A673 (cell line): ENCODE measurements around the gene GPATCH3. TPM values are rescaled to one million over a fixed set of nuclear protein-coding genes. Genes with fewer than 3 reads are reported as not detected.

Experiments used
- BruUV-seq: library from RNA; stranded (reverse); fragments of 400-500 nt; replicated peaks from 2 replicates; lab custom pipeline; 2021; lab: Mats Ljungman, UMichigan
- CTCF ChIA-PET: fragments of 300-600 bp; sonication (Branson Sonifier 250); formaldehyde crosslinking; loops from one replicate; lab custom pipeline; 2022; ENCODE audit warnings: antibody characterized with exemption; lab: Charles Lee
- POLR2A ChIA-PET: fragments of 300-600 bp; sonication (Branson Sonifier 250); formaldehyde crosslinking; loops from one replicate; lab custom pipeline; 2022; ENCODE audit warnings: antibody characterized with exemption; ENCODE audit not compliant: low non-redundant PET; lab: Charles Lee
- DNase-seq: peaks from one replicate; pipeline ENCODE4 v3.0.0-alpha.2; 2015; ENCODE audit warnings: low spot score
- H3K27ac ChIP-seq: fragments of 200-600 bp; sonication (generic); 2 replicates; pipeline ENCODE4 v1.5.1; 2016; ENCODE audit warnings: mixed run types, low read depth, mild to moderate bottlenecking, mixed read lengths, antibody characterized with exemption, low read length; ENCODE audit not compliant: poor library complexity, severe bottlenecking
- H3K27me3 ChIP-seq: fragments of 200-600 bp; sonication (generic); replicated peaks from 2 replicates; pipeline ENCODE4 v1.6.1; 2017; ENCODE audit warnings: mixed run types, low read depth, mild to moderate bottlenecking, mixed read lengths, antibody characterized with exemption, low read length; ENCODE audit not compliant: insufficient read depth, poor library complexity
- H3K36me3 ChIP-seq: fragments of 200-600 bp; sonication (generic); 2 replicates; pipeline ENCODE4 v1.6.1; 2016; ENCODE audit warnings: mixed run types, mild to moderate bottlenecking, mixed read lengths, antibody characterized with exemption, low read length; ENCODE audit not compliant: insufficient read depth, poor library complexity, severe bottlenecking
- H3K4me1 ChIP-seq: fragments of 200-600 bp; sonication (generic); 2 replicates; pipeline ENCODE4 v1.6.1; 2017; ENCODE audit warnings: mixed run types, mild to moderate bottlenecking, mixed read lengths, antibody characterized with exemption, low read length; ENCODE audit not compliant: insufficient read depth, poor library complexity, severe bottlenecking
- H3K4me3 ChIP-seq: fragments of 200-600 bp; sonication (generic); 2 replicates; pipeline ENCODE4 v1.5.1; 2016; ENCODE audit warnings: low read depth, mixed run types, mild to moderate bottlenecking, mixed read lengths, low read length; ENCODE audit not compliant: poor library complexity, severe bottlenecking
- H3K9me3 ChIP-seq: fragments of 200-600 bp; sonication (generic); 2 replicates; pipeline ENCODE4 v1.6.1; 2016; ENCODE audit warnings: mixed run types, low read depth, mild to moderate bottlenecking, mixed read lengths, antibody characterized with exemption, low read length; ENCODE audit not compliant: poor library complexity, severe bottlenecking
- CTCF ChIP-seq: fragments of 300-800, 200-600 bp; sonication (generic); conservative IDR thresholded peaks from 2 replicates; pipeline ENCODE4 v1.5.1; 2017; ENCODE audit warnings: low read depth, mild to moderate bottlenecking, antibody characterized with exemption, low read length, moderate library complexity, mixed read lengths
- EZH2 ChIP-seq: fragments of 200-600 bp; sonication (generic); IDR thresholded peaks from 2 replicates; pipeline ENCODE4 v1.6.1; 2017; ENCODE audit warnings: borderline replicate concordance, low read depth, mild to moderate bottlenecking, mixed read lengths, antibody characterized with exemption, low read length; ENCODE audit not compliant: poor library complexity, severe bottlenecking
- intact Hi-C: fragments of 100-400 bp; cut with micrococcal nuclease; formaldehyde crosslinking; loops from one replicate; pipeline ENCODE4 v1.10.0; 2022; ENCODE audit not compliant: unreplicated experiment
- total RNA-seq: library from RNA; stranded (reverse); gene quantifications from 2 replicates; pipeline ENCODE4 v1.2.3, GENCODE V29; 2021

GPATCH3 gene
- total RNA-seq, 1 experiment from 2014 or later, result 19.5 TPM

DNA sequence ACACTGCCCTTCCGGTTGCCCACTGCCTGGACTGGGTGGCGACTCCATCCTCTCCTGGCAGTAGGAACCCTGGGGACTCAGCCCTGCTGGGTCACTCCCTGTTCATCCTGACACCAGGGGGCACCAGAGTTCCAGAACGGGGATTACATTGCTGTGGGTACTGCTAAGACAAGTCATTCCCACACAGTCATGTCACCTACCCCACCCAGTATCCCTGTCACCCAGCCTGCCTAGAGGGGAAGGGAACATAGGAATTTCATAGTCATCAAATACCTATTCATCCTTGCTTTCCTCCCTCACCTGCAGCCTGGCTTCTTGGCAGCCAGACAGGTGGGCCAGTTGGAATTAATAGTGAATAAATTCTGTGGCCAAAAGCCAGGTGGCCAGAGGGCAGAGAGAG, 47.1 kb downstream of the GPATCH3 start:
- H3K4me3 ChIP-seq, result no peak overlapping the region
- intact Hi-C loops, result no loop called here
- peaks cover 56% of the 10 kb centered on the region for H3K36me3 ChIP-seq
- H3K27ac ChIP-seq, result no peak overlapping the region
- ChIA-PET CTCF (no interaction called here), POLR2A (no interaction called here)
- no peaks in the 10 kb centered on the region for H3K9me3 ChIP-seq
- BruUV-seq, result no TSS peak
- no peaks in the 10 kb centered on the region for H3K4me1 ChIP-seq
- peak; percentile 83 for DNase-seq
- H3K27me3 ChIP-seq, result no peaks in the 10 kb centered on the region
- TF ChIP-seq CTCF (peak; percentile 91), EZH2 (no peak)

- Histone ChIP-seq H3K36me3 (peaks cover 56% of the 10 kb centered on the region), H3K27me3 (no peaks in the 10 kb centered on the region), H3K27ac (no peak overlapping the region), H3K4me1 (no peaks in the 10 kb centered on the region), H3K4me3 (no peak overlapping the region), H3K9me3 (no peaks in the 10 kb centered on the region)
- ChIA-PET CTCF (no interaction called here), POLR2A (no interaction called here)
- no TSS peak for BruUV-seq
- intact Hi-C loops, result no loop called here
- TF ChIP-seq EZH2, result no peak
- no peak for TF ChIP-seq CTCF
- DNase-seq, result no peak
Observed at GRCh38 chr1:26852701-26853100, 47.6 kb downstream of the GPATCH3 start.

DNA sequence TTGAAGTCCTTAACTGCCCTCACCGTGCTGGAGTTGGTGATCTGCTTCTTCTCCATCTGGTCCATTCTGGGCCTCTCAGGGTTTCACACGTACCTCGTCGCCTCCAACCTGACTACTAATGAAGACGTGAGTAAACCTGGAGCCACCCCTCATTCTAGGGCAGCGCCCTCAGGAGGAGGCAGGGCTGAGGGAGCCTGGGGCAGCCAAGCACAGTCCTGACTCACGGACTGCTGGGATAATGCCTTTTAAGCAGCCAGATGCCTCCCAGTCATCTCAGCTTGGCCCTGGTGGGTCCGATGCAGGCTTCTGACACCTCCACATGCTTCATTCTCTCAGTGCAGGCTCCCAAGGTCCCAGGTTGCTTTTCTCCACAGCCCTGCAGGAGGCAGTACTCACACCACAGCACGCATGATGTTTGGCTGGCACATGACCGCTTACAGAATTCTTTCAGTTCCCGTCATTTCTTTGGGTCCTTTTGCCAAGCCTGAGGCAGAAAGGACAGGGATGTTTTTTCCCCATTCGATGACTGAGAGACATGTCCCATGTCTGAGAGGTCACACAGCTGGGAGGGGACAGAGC, 49.1 kb downstream of the GPATCH3 start:
- H3K36me3 ChIP-seq, result peaks cover 60% of the 10 kb centered on the region
- H3K27me3 ChIP-seq, result no peaks in the 10 kb centered on the region
- H3K4me1 ChIP-seq, result no peaks in the 10 kb centered on the region
- ChIA-PET POLR2A (no interaction called here), CTCF (no interaction called here)
- H3K27ac ChIP-seq, result no peak overlapping the region
- H3K4me3 ChIP-seq, result no peak overlapping the region
- BruUV-seq, result no TSS peak
- intact Hi-C loops, result no loop called here
- no peak for DNase-seq
- H3K9me3 ChIP-seq, result no peaks in the 10 kb centered on the region
- TF ChIP-seq EZH2 (no peak), CTCF (no peak)
